Stimulated activated CD8-positive, alpha-beta memory T cell treated with anti-CD3 and anti-CD28 coated beads, Interleukin-4, amount 100 ng/mL, for 4 hours (primary cell): ENCODE data around the gene IFNA16.
"Not testable (repeated sequence)": the region's sequence is repeated elsewhere in the genome, so short reads cannot be mapped to it uniquely, and the experiment has no call there.

ENCODE experiments used
- DNase-seq, 2 donors: peaks; one replicate each; pipeline ENCODE4 v3.0.0-alpha.2; 2020; ENCODE audit warnings: low read depth in 2 of 2, low spot score in 1 of 2

IFNA16 gene

GRCh38 chr9:21202105-21202504, 15.0 kb downstream of the IFNA16 start, which contains the start of gene IFNA7:
Gene IFNA7, minus strand, starts transcription at chr9:21202205. Its CDS starts 40 bp downstream, at chr9:21202165.
- not testable (repeated sequence) for DNase-seq

DNA sequence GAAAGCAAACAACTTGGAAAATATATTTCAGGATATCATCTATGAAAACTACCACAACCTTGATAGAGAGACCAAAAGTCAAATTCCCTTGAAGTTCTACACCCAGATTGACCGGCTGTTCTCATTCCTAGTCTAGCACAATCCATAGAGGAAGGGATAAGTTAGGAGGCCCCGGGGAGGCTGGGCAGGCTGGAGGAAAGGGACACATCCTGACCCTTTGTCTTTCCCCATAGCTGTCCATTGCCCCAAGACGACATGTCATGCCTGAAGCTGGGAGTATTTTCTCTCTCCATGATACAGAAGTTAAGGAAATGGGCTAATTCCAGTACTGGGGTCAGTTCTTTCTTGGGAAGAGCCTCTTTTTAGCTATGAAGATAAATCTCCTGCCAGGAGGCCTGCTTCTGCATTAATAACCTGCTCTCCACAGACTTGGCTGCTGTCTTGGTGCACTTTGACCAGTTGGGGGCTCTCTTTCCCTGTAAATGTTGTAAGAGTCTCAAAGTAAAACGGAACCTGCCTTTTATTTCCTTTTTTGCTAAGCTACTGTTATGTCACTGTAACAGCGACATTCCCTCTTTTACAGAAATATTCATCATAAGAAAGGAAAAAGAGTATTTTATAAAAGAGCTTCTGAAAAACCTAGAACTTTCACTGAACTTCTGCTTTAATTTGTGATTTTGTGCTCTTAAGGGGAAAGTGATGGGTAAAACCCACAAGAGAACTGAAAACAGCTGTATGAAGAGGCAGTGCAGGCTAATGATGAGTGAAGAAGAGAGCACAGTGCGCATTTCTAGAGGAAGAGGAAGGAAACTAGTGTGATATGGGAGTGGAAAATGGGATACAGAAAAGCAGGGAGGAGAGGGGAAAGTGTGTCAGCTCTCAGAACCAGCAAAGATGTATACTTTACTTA, 22.0 kb downstream of the IFNA16 start:
- not testable (repeated sequence) for DNase-seq

DNA sequence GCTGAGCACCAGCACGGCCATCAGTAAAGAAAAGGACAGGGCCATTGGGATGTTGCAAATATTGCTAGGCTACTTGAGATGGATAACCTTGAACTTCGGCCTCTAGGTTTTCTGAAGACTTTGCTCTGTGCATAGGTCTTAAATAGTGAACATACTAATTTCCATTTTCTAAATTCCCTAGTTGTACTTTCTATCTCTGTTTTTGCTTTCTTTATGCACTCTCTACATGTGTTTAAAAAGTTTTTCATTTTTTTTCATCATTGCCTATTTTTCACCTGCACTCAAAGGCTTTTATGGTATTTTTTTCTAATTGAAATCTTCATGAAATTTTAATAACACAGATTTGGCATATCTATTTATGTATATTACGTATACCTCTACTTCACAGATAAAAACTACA, 29.6 kb downstream of the IFNA16 start, which contains the start of gene IFNA4:
Gene IFNA4, minus strand, starts transcription at position 101 of the 400 bp plus-strand sequence. Its CDS starts 56 bp downstream, at position 45.
- not testable (repeated sequence) for DNase-seq

DNA sequence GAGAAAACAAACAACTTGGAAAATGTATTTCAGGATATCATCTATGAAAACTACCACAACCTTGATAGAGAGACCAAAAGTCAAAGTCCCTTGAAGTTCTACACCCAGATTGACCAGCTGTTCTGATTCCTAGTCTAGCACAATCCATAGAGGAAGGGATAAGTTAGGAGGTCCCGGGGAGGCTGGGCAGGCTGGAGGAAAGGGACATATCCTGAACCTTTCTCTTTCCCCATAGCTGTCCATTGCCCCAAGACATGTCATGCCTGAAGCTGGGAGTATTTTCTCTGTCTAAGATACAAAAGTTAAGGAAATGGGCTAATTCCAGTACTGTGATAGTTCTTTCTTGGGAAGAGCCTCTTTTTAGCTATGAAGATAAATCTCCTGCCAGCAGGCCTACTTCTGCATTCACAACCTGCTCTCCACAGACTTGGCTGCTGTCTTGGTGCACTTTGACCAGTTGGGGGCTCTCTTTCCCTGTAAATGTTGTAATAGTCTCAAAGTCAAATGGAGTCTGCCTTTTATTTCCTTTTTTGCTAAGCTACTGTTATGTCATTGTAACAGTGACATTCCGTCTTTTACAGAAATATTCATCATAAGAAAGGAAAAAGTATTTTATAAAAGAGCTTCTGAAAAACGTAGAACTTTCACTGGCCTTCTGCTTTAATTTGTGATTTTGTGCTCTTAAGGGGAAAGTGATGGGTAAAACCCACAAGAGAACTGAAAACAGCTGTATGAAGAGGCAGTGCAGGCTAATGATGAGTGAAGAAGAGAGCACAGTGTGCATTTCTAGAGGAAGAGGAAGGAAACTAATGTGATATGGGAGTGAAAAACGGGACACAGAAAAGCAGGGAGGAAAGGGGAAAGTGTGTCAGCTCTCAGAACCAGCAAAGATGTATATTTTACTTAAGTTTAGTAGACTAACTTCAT, 34.0 kb downstream of the IFNA16 start:
- not testable (repeated sequence) for DNase-seq

DNA sequence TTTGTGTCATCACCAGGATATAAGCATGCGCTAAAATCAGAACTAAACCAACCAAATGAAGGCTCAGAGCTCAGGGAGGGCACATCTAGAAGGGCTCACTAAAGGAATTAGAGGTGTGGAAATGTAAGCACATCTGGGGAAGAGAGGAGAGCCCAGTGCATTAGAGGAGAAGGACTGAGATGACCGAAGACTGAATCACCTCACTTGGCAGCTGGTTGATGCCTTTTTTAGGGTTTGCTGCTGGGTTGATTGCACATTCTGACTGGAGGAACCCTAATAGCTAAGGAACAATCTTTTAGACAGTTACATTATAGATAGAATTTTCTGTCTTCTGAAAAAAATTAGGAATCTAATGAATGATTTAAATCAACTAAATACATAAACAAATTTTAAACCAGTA, 42.4 kb downstream of the IFNA16 start:
- no peak for DNase-seq

DNA sequence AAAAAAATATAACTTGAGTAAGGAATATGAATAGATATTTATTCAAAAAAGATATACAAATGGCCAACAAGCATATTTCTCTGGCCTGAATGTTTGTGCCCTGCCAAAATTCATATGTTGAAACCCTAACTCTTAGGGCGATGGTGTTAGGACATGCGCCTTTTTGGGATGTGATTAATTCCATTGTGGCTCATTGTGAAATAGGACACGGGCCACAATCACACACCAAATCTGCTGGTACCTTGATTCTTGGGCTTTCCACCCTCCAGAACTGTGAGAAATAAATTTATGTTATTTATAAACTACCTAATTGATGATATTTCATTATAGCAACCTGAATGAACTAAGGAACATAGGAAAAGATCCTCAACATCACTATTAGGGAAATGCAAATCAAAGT, 45.0 kb downstream of the IFNA16 start:
- no peak for DNase-seq

DNA sequence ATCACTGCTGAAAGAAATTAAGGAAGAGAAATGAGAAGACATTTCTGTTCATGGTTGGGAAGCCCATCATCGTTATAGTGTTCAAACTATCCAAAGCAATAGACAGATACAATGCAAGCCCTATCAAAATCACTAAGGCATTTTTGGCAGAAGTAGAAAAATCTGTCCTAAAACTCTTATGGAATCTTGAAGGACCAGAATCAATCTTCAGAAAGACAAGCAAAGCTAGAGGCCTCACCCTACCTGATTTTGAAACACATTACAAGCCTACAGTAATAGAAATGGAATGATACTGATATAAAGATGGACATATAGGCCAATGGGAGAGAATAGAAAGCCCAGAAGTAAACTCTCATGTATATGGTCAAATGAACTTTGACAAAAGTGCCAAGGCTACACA, 45.8 kb downstream of the IFNA16 start:
- DNase-seq: no peak

DNA sequence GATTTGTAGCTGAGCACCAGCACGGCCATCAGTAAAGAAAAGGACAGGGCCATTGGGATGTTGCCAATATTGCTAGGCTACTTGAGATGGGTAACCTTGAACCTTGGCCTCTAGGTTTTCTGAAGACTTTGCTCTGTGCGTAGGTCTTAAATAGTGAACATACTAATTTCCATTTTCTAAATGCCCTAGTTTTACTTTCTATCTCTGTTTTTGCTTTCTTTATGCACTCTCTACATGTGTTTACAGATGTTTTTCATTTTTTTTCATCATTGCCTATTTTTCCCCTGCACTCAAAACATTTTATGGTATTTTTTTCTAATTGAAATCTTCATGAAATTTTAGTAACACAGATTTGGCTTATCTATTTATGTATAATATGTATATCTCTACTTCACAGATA, 50.6 kb downstream of the IFNA16 start, which contains the start of gene IFNA21:
Gene IFNA21, minus strand, starts transcription at position 101 of the 400 bp plus-strand sequence. Its CDS starts 48 bp downstream, at position 53.
- DNase-seq: not testable (repeated sequence)
